ENCODE results near the gene ULBP1. TPM values are rescaled to one million over a fixed set of nuclear protein-coding genes. Genes with fewer than 3 reads are reported as not detected.
"Not testable (repeated sequence)": the region's sequence is repeated elsewhere in the genome, so short reads cannot be mapped to it uniquely, and the experiment has no call there.

Gene ULBP1
- total and polyA plus RNA-seq, 4 donors, result 0.59 to 6.2 (median 1.8) TPM

GRCh38 chr6:149936743-149937142 is 27.0 kb upstream of the ULBP1 start:
- no peak overlapping the region for H3K9ac ChIP-seq (ENCODE audit: insufficient read depth in 1 of 2, low read length in 2 of 2)
- TF ChIP-seq CTCF (IDR thresholded peaks at IDR 0.05; ENCODE audit: control extremely low read depth, extremely low read depth), result no peak

GRCh38 chr6:149938013-149938570 is 25.7 kb upstream of the ULBP1 start:
- H3K36me3 ChIP-seq (ENCODE audit: control insufficient read depth in 4 of 4, insufficient read depth in 4 of 4, low read length in 4 of 4); H3K9ac ChIP-seq (ENCODE audit: insufficient read depth in 1 of 2, low read length in 2 of 2); H3K4me3 ChIP-seq; H3K9me3 ChIP-seq (ENCODE audit: control insufficient read depth in 4 of 4, insufficient read depth in 3 of 4, low read length in 3 of 4); H3K27ac ChIP-seq (ENCODE audit: low read depth in 1 of 2, low read length in 1 of 2); DNase-seq; ATAC-seq (ENCODE audit: insufficient read depth, low FRiP score): not testable (repeated sequence)
- Histone ChIP-seq H3K4me1 (ENCODE audit: control insufficient read depth in 5 of 5, insufficient read depth in 5 of 5, low read length in 5 of 5) (peaks cover 0 to 11% (median 0%) of the 10 kb centered on the region in 5 donors), H3K27me3 (ENCODE audit: control insufficient read depth in 3 of 3, insufficient read depth in 3 of 3, low read length in 2 of 3) (peaks cover 0 to 80% (median 70%) of the 10 kb centered on the region in 3 donors)
- 2% methylated on average over 13 to 15 of the region's 20 CpGs for WGBS, 2 donors

More at GRCh38 chr6:149936743-149937142, 27.0 kb upstream of the ULBP1 start:
- ATAC-seq (ENCODE audit: insufficient read depth, low FRiP score), result no peak
- Histone ChIP-seq H3K9me3 (ENCODE audit: control insufficient read depth in 4 of 4, insufficient read depth in 3 of 4, low read length in 3 of 4) (peaks cover 0 to 2% (median 0%) of the 10 kb centered on the region in 4 donors), H3K36me3 (ENCODE audit: control insufficient read depth in 4 of 4, insufficient read depth in 4 of 4, low read length in 4 of 4) (no peaks in the 10 kb centered on the region), H3K27me3 (ENCODE audit: control insufficient read depth in 3 of 3, insufficient read depth in 3 of 3, low read length in 2 of 3) (peaks cover 0 to 79% (median 70%) of the 10 kb centered on the region in 3 donors), H3K4me3 (no peak overlapping the region), H3K27ac (ENCODE audit: low read depth in 1 of 2, low read length in 1 of 2) (no peak overlapping the region), H3K4me1 (ENCODE audit: control insufficient read depth in 5 of 5, insufficient read depth in 5 of 5, low read length in 5 of 5) (peaks cover 0 to 8% (median 0%) of the 10 kb centered on the region in 5 donors)
- WGBS, 2 donors, result 40 to 43% methylated on average over 2 of the region's 2 CpGs
- DNase-seq, result no peak

- no peak overlapping the region for H3K4me3 ChIP-seq
- no peak for TF ChIP-seq CTCF (IDR thresholded peaks at IDR 0.05; ENCODE audit: control extremely low read depth, extremely low read depth)
- DNase-seq, result peak; percentile 30 to 45 (median 44)
- no peak overlapping the region for H3K9ac ChIP-seq (ENCODE audit: insufficient read depth in 1 of 2, low read length in 2 of 2)
- no peaks in the 10 kb centered on the region for H3K36me3 ChIP-seq (ENCODE audit: control insufficient read depth in 4 of 4, insufficient read depth in 4 of 4, low read length in 4 of 4)
- peaks cover 0 to 2% (median 0%) of the 10 kb centered on the region in 4 donors for H3K9me3 ChIP-seq (ENCODE audit: control insufficient read depth in 4 of 4, insufficient read depth in 3 of 4, low read length in 3 of 4)
- peaks cover 0 to 11% (median 0%) of the 10 kb centered on the region in 5 donors for H3K4me1 ChIP-seq (ENCODE audit: control insufficient read depth in 5 of 5, insufficient read depth in 5 of 5, low read length in 5 of 5)
- H3K27ac ChIP-seq (ENCODE audit: low read depth in 1 of 2, low read length in 1 of 2), result no peak overlapping the region
- WGBS, 2 donors, result 2% methylated on average over 58 of the region's 58 CpGs
- no peak for ATAC-seq (ENCODE audit: insufficient read depth, low FRiP score)
- peaks cover 0 to 79% (median 63%) of the 10 kb centered on the region in 3 donors for H3K27me3 ChIP-seq (ENCODE audit: control insufficient read depth in 3 of 3, insufficient read depth in 3 of 3, low read length in 2 of 3)
Observed at GRCh38 chr6:149938571-149939355, 25.0 kb upstream of the ULBP1 start.

- H3K36me3 ChIP-seq (ENCODE audit: control insufficient read depth in 4 of 4, insufficient read depth in 4 of 4, low read length in 4 of 4), result no peaks in the 10 kb centered on the region
- no peak overlapping the region for H3K9ac ChIP-seq (ENCODE audit: insufficient read depth in 1 of 2, low read length in 2 of 2)
- 33 to 37% methylated on average over 5 of the region's 5 CpGs for WGBS, 2 donors
- ATAC-seq (ENCODE audit: insufficient read depth, low FRiP score), result no peak
- peaks cover 0 to 78% (median 62%) of the 10 kb centered on the region in 3 donors for H3K27me3 ChIP-seq (ENCODE audit: control insufficient read depth in 3 of 3, insufficient read depth in 3 of 3, low read length in 2 of 3)
- no peak overlapping the region for H3K27ac ChIP-seq (ENCODE audit: low read depth in 1 of 2, low read length in 1 of 2)
- no peak for DNase-seq
- no peak for TF ChIP-seq CTCF (IDR thresholded peaks at IDR 0.05; ENCODE audit: control extremely low read depth, extremely low read depth)
- H3K9me3 ChIP-seq (ENCODE audit: control insufficient read depth in 4 of 4, insufficient read depth in 3 of 4, low read length in 3 of 4), result peaks cover 0 to 2% (median 0%) of the 10 kb centered on the region in 4 donors
- no peak overlapping the region for H3K4me3 ChIP-seq
- H3K4me1 ChIP-seq (ENCODE audit: control insufficient read depth in 5 of 5, insufficient read depth in 5 of 5, low read length in 5 of 5), result peaks cover 0 to 11% (median 0%) of the 10 kb centered on the region in 5 donors
Observed at GRCh38 chr6:149939356-149939648, 24.4 kb upstream of the ULBP1 start.
